Sigmoid colon (tissue), 4 donors: ENCODE measurements around the gene SCT.

Source experiments
- CTCF ChIP-seq, 4 experiments: fragments of 450-650 bp in 3 of 4; fragments of 200-600 bp in 1 of 4; IDR thresholded peaks; one replicate each; pipeline ENCODE4 v1.5.1; 2016 to 2019; ENCODE audit warnings: antibody characterized with exemption in 4 of 4, mild to moderate bottlenecking in 3 of 4, moderate library complexity in 2 of 4
- EP300 ChIP-seq, 4 donors: sonication (generic); formaldehyde crosslinking; IDR thresholded peaks; one replicate each; pipeline ENCODE4 v1.6.1; 2017; ENCODE audit warnings: antibody characterized with exemption in 4 of 4
- POLR2A ChIP-seq, 2 donors: fragments of 450-650 bp; IDR thresholded peaks; one replicate each; pipeline ENCODE4 v1.6.1; 2016; ENCODE audit warnings: antibody characterized with exemption in 2 of 2, mild to moderate bottlenecking in 2 of 2, moderate library complexity in 2 of 2
- POLR2AphosphoS5 ChIP-seq, 4 donors: sonication (generic); formaldehyde crosslinking; IDR thresholded peaks; one replicate each; pipeline ENCODE4 v1.6.1; 2017; ENCODE audit warnings: antibody characterized with exemption in 4 of 4

GRCh38 chr11:638631-639331 is 11.8 kb upstream of the SCT start:
- no peak for TF ChIP-seq POLR2A (IDR thresholded peaks at IDR 0.05)
- TF ChIP-seq CTCF (IDR thresholded peaks at IDR 0.05) = no peak
- TF ChIP-seq EP300 (IDR thresholded peaks at IDR 0.05) = no peak
- no peak for TF ChIP-seq POLR2AphosphoS5 (IDR thresholded peaks at IDR 0.05)
